GM18499 (cell line): Measurements from ENCODE around the gene TBXAS1.

Experiments
- ATAC-seq: cut with Tn5 transposase; IDR thresholded peaks from one replicate; pipeline ENCODE4 v1.9.1; 2021; ENCODE audit warnings: moderate number of reproducible peaks; ENCODE audit not compliant: insufficient read depth, unreplicated experiment

Gene TBXAS1

GRCh38 chr7:139973101-139974050 is 144.3 kb downstream of the TBXAS1 start:
- ATAC-seq: no peak

DNA sequence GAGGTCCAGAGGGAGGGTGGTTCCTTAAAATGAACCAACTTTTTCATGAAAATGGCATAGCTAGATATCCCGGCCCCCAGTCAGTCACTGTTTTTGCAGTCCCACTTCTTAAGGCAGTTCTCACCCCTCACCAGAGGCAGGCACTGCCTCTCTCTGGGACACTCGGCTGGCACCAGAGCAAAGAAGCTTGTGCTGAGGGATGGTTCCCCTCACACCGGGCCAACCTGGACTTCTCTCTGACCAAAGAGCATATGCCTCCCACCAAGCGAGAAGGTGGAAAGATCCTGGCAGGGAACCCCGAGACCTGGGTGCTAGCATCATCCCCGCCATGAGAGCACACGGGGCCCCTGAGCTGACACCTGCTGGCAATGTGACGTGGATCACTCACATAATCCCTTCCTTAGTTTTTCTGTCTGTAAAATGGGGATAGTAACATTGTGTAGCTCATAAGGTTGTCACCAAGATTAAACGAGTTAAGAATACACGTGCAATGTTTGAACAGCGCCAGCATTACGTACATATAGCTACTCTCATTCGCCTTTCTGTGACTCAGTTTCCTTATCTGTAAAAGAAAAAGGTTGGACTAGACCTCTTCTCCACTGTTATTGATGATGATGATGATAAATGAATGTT is 145.2 kb downstream of the TBXAS1 start:
- no peak for ATAC-seq

- ATAC-seq: no peak
Observed at GRCh38 chr7:139976055-139976837, 147.2 kb downstream of the TBXAS1 start.

DNA sequence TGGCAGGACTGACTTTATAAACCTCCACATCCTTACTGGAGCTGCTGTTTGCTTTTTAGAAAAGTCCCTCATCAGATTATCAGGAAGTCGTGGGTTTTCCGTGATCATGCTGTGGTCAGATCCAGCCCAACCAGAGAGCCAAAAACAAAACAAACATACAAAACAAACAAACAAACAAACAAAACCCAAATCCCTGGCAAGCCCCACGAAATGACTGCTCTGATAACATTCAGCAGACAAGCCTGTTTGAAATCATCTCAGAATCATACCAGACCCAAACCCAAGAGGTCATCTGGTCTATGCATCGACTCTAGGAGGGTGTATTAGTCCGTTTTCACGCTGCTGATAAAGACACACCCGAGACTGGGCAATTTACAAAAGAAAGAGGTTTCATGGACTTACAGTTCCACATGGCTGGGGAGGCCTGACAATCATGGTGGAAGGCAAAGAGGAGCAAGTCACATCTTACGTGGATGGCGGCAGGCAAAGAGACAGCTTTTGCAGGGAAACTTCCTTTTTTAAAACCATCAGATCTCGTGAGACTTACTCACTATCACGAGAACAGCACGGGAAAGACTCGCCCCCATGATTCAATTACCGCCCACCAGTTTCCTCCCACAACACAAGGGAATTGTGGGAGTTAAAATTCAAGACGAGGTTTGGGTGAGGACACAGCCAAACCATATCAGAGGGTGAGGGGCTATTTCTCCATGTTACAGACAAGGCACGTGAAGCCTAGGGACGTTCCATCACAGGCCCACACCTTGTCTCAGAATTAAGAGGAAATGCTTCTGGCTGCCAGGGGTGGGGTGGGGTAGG is 148.0 kb downstream of the TBXAS1 start:
- no peak for ATAC-seq

DNA sequence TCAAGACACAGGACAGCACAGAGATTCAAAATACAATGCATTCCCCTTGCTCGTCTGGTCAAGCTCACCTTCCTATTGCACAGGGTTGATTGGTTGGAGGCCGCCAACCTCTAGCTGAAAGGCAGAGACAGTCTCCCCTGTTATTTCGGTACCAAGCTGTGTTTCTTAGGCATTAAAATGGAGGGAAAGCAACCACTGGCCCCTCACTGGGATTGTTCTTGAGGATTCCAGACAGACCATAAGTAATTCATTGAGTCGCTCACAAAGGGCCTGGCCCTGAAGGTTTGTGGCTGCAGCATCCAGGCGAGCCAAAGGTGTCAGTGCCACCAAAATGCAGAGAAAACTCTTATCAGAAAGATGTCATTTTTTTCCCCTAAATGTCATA is 152.4 kb downstream of the TBXAS1 start:
- ATAC-seq: no peak

DNA sequence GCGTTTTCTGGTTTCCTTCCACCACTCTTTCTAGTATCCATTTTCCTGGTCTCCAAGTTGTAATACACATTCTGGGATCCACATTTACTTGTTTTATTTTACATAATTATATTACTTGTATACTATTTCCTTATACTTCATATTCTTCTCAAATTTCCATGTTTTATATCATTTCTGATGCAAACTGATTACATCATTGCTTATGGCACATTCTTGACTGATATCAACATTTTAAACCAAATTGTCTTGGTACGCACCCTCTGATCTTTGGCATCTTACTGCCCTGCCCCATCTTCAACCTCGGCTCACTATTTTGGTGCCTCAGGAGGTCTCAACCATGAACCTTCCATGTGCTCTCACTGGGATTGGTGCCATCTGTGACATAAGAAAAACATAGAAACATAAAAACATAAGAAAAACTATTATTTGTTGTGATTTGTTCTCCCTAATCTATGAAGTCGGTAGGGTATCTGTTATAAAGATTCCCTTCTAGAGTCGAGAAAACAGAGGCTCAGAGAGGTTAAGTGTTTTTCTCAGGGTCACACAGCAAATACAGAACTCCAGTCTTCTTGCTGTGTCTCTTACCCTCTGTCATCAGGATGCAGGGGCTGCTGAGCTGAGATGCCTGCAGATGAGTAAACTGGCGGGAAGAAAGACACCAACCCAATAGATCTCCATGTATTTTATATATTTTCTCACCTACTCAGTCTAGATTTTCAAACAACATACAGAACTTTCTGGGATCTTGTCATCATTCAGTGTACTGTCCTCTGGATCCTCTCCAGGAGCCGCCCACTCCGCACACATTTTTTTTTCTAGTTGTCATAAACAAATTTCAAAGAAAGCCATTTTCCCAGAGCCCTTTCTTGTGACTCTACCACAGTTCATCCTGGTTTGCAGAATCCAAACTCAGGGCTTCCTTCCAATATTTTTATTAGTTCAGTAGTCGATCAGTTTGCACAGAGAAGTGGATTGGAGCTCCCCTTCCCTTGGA is 154.2 kb downstream of the TBXAS1 start:
- no peak for ATAC-seq

- ATAC-seq: no peak
Observed at GRCh38 chr7:139984642-139985539, 155.8 kb downstream of the TBXAS1 start.

- no peak for ATAC-seq
Observed at GRCh38 chr7:139985811-139986210, 156.7 kb downstream of the TBXAS1 start.

GRCh38 chr7:139987691-139988516 is 158.8 kb downstream of the TBXAS1 start:
- no peak for ATAC-seq

GRCh38 chr7:139989366-139990141 is 160.5 kb downstream of the TBXAS1 start:
- ATAC-seq: no peak

- no peak for ATAC-seq
Observed at GRCh38 chr7:139990142-139990535, 161.1 kb downstream of the TBXAS1 start.

DNA sequence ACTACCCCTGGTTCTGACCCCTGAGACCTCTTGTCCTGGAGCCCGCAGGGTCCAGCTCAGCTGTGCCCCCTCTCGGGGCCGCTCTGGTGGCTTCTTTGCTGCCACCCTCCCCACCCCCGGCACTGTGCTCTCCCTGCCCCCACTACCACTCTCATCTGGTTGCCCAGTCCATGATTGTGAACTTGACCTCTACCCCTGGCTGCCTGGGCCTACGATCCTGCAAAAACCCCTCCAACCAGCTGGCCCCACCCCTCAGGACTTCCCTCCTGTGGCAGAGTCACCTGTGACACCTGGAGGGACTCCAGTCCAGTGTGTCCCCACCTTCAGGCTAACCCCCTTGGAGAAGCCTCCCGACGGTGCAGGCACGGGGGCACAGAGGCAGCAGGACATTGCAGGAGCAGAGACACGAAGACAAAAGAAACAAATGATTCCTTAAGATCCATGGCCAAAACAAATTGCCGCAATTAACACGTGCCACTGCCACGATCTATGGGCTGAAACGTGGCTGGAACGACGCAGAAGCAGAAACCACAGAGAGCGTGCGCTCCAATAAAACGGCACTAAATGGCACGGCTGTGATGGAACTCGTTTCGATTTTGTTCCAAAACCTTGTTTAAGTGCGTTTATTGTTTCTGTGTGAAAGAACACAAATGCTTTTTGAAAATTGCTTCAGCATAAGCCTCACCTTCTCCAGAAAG is 161.7 kb downstream of the TBXAS1 start:
- ATAC-seq: no peak

DNA sequence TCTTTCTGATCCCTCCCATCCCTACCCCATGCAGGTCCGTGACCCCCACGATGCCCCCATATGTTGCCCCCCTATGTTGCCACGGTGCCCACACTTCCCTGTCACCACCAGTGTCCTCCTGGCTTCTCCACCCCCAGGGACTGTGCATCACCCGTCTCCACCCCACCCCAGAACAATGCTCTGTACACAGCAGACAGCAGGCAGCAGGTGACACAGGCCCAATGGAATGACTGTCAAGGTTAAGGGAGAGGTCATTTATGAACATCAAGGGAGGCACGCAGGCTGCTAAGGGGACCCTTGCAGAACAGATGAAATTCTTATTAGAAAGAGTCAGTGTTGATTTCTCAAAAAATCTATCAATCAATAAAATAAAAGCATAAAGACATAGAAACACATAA is 162.2 kb downstream of the TBXAS1 start:
- no peak for ATAC-seq

- no peak for ATAC-seq
Observed at GRCh38 chr7:139991911-139992310, 162.8 kb downstream of the TBXAS1 start.

- no peak for ATAC-seq
Observed at GRCh38 chr7:139992353-139993044, 163.4 kb downstream of the TBXAS1 start.
